ENCODE data around the gene PEBP1.

The PEBP1 gene

GRCh38 chr12:118136559-118137003, 657 bp downstream of the PEBP1 start:
- DNase-seq (ENCODE audit: low read depth): peak; percentile 65

- DNase-seq (ENCODE audit: low read depth): no peak
Measured at GRCh38 chr12:118137148-118137678, 1.3 kb downstream of the PEBP1 start.

- no peak for DNase-seq (ENCODE audit: low read depth)
Measured at GRCh38 chr12:118140825-118141224, 4.9 kb downstream of the PEBP1 start.

- DNase-seq (ENCODE audit: low read depth): no peak
Measured at GRCh38 chr12:118144499-118144898, 8.6 kb downstream of the PEBP1 start.

- no peak for DNase-seq (ENCODE audit: low read depth)
Measured at GRCh38 chr12:118145113-118145797, 9.3 kb downstream of the PEBP1 start.

GRCh38 chr12:118145798-118146156, 9.9 kb downstream of the PEBP1 start:
- no peak for DNase-seq (ENCODE audit: low read depth)

- DNase-seq (ENCODE audit: low read depth): no peak
Measured at GRCh38 chr12:118148287-118148686, 12.4 kb downstream of the PEBP1 start.

- no peak for DNase-seq (ENCODE audit: low read depth)
Measured at GRCh38 chr12:118150625-118151024, 14.7 kb downstream of the PEBP1 start.

GRCh38 chr12:118151755-118152154, 15.8 kb downstream of the PEBP1 start:
- no peak for DNase-seq (ENCODE audit: low read depth)

- no peak for DNase-seq (ENCODE audit: low read depth)
Measured at GRCh38 chr12:118160536-118160935, 24.6 kb downstream of the PEBP1 start.

- peak; percentile 52 for DNase-seq (ENCODE audit: low read depth)
Measured at GRCh38 chr12:118164798-118165486, 29.0 kb downstream of the PEBP1 start.

GRCh38 chr12:118166946-118167345, 31.0 kb downstream of the PEBP1 start:
- DNase-seq (ENCODE audit: low read depth): no peak

GRCh38 chr12:118175823-118176447, 40.0 kb downstream of the PEBP1 start:
- no peak for DNase-seq (ENCODE audit: low read depth)

- DNase-seq (ENCODE audit: low read depth): no peak
Measured at GRCh38 chr12:118183155-118183554, 47.2 kb downstream of the PEBP1 start.

GRCh38 chr12:118183711-118184110, 47.8 kb downstream of the PEBP1 start:
- DNase-seq (ENCODE audit: low read depth): peak; percentile 35

GRCh38 chr12:118185602-118186397, 49.9 kb downstream of the PEBP1 start:
- no peak for DNase-seq (ENCODE audit: low read depth)

GRCh38 chr12:118187751-118188435, 52.0 kb downstream of the PEBP1 start:
- no peak for DNase-seq (ENCODE audit: low read depth)

GRCh38 chr12:118188690-118189371, 52.9 kb downstream of the PEBP1 start:
- DNase-seq (ENCODE audit: low read depth): no peak

GRCh38 chr12:118189741-118190191, 53.8 kb downstream of the PEBP1 start:
- peak; percentile 50 for DNase-seq (ENCODE audit: low read depth)

GRCh38 chr12:118190266-118190665, 54.3 kb downstream of the PEBP1 start:
- DNase-seq (ENCODE audit: low read depth): peak; percentile 57

GRCh38 chr12:118193477-118193876, 57.6 kb downstream of the PEBP1 start:
- no peak for DNase-seq (ENCODE audit: low read depth)

All from ELR (cell line).